Cardiac muscle cell (in vitro differentiated cells and primary cell): Measurements from ENCODE around the gene PIAS1. TPM values are rescaled to one million over a fixed set of nuclear protein-coding genes. Genes with fewer than 3 reads are reported as not detected.
"Not testable (repeated sequence)": the region's sequence is repeated elsewhere in the genome, so short reads cannot be mapped to it uniquely, and the experiment has no call there.

Experiments
- DNase-seq, 2 donors: peaks; one replicate each; pipeline versions ENCODE4 v3.0.0 to v3.0.0-alpha.2; 2010 to 2017; ENCODE audit warnings: low read depth in 1 of 2, low spot score in 1 of 2
- H3K27ac ChIP-seq: fragments of 200-600 bp; sonication (generic); 2 replicates; pipeline ENCODE4 v1.5.1; 2016
- H3K27me3 ChIP-seq: fragments of 200-600 bp; sonication (generic); 2 replicates; pipeline ENCODE4 v1.6.0; 2016; ENCODE audit warnings: control low read depth
- H3K36me3 ChIP-seq: fragments of 200-600 bp; sonication (generic); 2 replicates; pipeline ENCODE4 v1.5.1; 2016; ENCODE audit warnings: control low read depth
- H3K4me1 ChIP-seq: fragments of 200-600 bp; sonication (generic); 2 replicates; pipeline ENCODE4 v1.8.1; 2017; ENCODE audit warnings: low read depth, mild to moderate bottlenecking, mixed run types
- H3K4me3 ChIP-seq: fragments of 200-600 bp; sonication (generic); 2 replicates; pipeline ENCODE4 v1.5.1; 2016; ENCODE audit warnings: mild to moderate bottlenecking
- H3K9me3 ChIP-seq: fragments of 200-600 bp; sonication (generic); 2 replicates; pipeline ENCODE4 v1.5.1; 2017; ENCODE audit warnings: low read depth, mild to moderate bottlenecking, control low read depth
- CTCF ChIP-seq: IDR thresholded peaks from 2 replicates; pipeline ENCODE4 v1.5.1; 2012; ENCODE audit warnings: low read depth, mild to moderate bottlenecking, low read length
- polyA plus RNA-seq: library from polyadenylated mRNA; unstranded; fragments of >200 nt; fragmentation: Nextera tagmentation; extraction: Ambion mirVana; gene quantifications from 2 replicates; pipeline ENCODE4 v1.2.1, GENCODE V29; 2016
- total RNA-seq: library from RNA; depleted of rRNA; stranded (reverse); fragments of >200 nt; gene quantifications from 2 replicates; pipeline ENCODE4 v1.2.3, GENCODE V29; 2016

Gene PIAS1
- total and polyA plus RNA-seq, 2 experiments from 2014 or later: 29.0 to 44.3 TPM

- H3K27ac ChIP-seq: no peak overlapping the region
- no peak for DNase-seq
Observed at GRCh38 chr15:68218847-68219798, 165.0 kb downstream of the PIAS1 start.

GRCh38 chr15:68220489-68220888 lies 166.4 kb downstream of the PIAS1 start:
- H3K4me1 ChIP-seq: no peaks in the 10 kb centered on the region
- no peaks in the 10 kb centered on the region for H3K27me3 ChIP-seq
- H3K9me3 ChIP-seq: no peaks in the 10 kb centered on the region
- H3K27ac ChIP-seq: no peak overlapping the region
- no peak overlapping the region for H3K4me3 ChIP-seq
- H3K36me3 ChIP-seq: no peaks in the 10 kb centered on the region
- TF ChIP-seq CTCF: no peak
- no peak for DNase-seq

More at GRCh38 chr15:68218847-68219798, 165.0 kb downstream of the PIAS1 start:
- H3K4me3 ChIP-seq: no peak overlapping the region
- no peak for TF ChIP-seq CTCF
- H3K4me1 ChIP-seq: no peaks in the 10 kb centered on the region
- H3K9me3 ChIP-seq: no peaks in the 10 kb centered on the region
- no peaks in the 10 kb centered on the region for H3K36me3 ChIP-seq
- H3K27me3 ChIP-seq: no peaks in the 10 kb centered on the region

GRCh38 chr15:68220967-68221366 lies 166.9 kb downstream of the PIAS1 start:
- no peak for DNase-seq
- Histone ChIP-seq H3K4me1 (no peaks in the 10 kb centered on the region), H3K27me3 (no peaks in the 10 kb centered on the region), H3K27ac (no peak overlapping the region), H3K9me3 (no peaks in the 10 kb centered on the region), H3K36me3 (no peaks in the 10 kb centered on the region), H3K4me3 (no peak overlapping the region)
- TF ChIP-seq CTCF: no peak

- H3K9me3 ChIP-seq, H3K4me3 ChIP-seq, H3K27me3 ChIP-seq, H3K27ac ChIP-seq, H3K4me1 ChIP-seq, DNase-seq, H3K36me3 ChIP-seq: not testable (repeated sequence)
Observed at GRCh38 chr15:68221530-68222431, 167.7 kb downstream of the PIAS1 start.

GRCh38 chr15:68222432-68222743 lies 168.3 kb downstream of the PIAS1 start:
- not testable (repeated sequence) for H3K27me3 ChIP-seq, H3K9me3 ChIP-seq, H3K27ac ChIP-seq, H3K4me3 ChIP-seq, H3K4me1 ChIP-seq, H3K36me3 ChIP-seq, DNase-seq

GRCh38 chr15:68223171-68223570 lies 169.1 kb downstream of the PIAS1 start:
- TF ChIP-seq CTCF: no peak
- H3K4me1 ChIP-seq: no peaks in the 10 kb centered on the region
- H3K27me3 ChIP-seq: no peaks in the 10 kb centered on the region
- no peak for DNase-seq
- no peaks in the 10 kb centered on the region for H3K9me3 ChIP-seq
- no peak overlapping the region for H3K4me3 ChIP-seq
- no peak overlapping the region for H3K27ac ChIP-seq
- H3K36me3 ChIP-seq: no peaks in the 10 kb centered on the region
